ENCODE data around the gene ISM1.

ISM1 gene
- 0 to 3.1 (median 0.80) reads per million in 18 experiments for total RNA-seq

DNA sequence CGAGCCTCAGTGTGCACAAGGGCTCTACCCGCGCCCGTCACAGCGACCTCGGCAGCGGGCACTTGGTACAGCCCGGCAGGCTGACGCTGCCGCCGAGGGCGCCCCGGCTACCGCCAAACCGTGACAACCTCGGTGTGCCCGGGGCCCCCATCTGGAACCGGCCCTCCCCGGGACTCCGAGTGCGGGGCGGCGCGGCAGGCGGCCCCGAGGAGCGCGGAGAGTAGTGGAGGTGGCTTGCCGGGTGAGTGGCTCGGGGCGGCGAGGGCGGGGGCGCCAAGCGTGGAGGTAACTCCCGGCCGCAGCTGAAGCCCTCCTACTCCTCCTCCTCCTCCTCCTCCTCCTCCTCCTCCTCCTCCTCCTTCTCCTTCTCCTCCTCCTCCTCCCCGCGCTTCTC is at the start of gene ISM1:
Gene ISM1, plus strand, starts transcription at position 371 of the 394 bp plus-strand sequence. CDS start 503 bp downstream, outside the sequence.
- no peak for DNase-seq

DNA sequence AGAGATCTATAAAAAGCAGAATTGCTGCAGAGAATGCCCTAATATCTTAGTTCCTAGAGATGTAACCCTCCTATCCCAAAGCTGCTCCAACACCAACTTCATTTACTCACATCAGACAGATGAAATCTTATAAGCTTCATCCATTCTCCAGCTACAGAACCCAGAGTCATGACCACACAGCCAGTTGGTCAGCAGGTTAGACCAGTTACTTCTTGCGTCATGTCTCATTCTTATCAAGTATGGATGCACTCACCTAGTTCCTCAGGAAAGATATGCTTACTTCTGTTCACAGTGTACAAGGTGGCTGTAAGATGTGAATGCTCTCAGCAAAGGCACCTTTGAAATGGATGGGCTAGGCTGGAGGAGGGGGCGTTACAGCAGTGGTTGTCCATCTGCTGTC is 47.9 kb upstream of the ISM1 start:
- DNase-seq: no peak

DNA sequence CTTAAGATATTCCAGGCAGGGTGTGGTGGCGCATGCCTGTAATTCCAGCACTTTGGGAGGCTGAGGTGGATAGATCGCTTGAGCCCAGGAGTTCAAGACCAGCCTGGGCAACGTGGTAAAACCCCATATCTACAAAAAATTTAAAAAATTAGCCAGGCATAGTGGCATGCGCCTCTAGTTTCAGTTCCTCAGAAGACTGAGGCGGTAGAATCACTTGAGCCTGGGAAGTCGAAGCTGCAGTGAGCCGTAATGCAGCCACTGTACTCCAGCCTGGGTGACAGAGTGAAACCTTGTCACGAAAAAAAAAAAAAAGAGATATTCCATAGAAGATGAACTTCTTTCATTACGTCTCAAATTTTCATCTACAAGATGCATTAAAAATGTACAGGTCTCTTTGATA is 46.7 kb upstream of the ISM1 start:
- DNase-seq: no peak

DNA sequence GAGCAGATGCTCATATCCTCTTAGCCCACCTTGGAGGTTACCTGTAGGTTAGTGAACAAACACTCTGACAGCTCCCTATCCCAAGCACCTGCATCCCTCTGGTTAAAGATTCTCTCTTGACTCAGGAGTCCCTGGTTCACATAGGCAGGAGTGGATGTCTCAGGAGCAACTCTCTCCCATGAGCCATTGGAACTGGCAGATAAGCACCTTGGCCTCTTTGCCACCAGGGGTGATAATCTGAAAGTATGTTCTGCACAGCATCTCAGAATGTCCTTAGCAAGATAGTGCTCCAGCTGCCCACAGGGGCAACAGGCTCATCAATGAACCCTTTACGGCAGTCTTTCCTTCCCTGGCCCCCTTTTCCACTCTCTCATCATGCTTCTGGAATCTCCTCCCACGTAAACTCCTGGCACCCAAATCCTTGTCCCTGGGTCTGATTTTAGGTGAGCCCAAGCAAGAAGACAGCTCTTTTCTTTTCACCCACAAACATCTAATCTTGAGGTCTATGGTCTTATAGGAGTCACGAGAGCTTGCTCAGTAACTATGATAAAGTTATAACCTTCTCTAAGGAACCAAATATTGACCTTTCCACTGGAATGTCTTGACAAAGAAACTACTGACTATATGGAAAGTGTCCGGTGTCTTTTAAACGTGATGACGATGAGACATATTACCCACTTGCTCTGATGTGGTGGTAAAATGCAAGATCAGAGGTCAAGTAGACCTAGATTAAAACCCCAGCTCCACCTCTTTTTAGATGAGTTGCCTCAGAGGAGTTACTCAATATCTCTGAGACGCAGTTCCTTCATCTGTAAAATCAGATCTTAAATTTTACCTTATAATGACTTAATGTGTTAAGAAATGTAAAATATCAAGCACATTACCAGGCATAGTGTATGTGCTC is 39.8 kb upstream of the ISM1 start:
- DNase-seq: no peak

DNA sequence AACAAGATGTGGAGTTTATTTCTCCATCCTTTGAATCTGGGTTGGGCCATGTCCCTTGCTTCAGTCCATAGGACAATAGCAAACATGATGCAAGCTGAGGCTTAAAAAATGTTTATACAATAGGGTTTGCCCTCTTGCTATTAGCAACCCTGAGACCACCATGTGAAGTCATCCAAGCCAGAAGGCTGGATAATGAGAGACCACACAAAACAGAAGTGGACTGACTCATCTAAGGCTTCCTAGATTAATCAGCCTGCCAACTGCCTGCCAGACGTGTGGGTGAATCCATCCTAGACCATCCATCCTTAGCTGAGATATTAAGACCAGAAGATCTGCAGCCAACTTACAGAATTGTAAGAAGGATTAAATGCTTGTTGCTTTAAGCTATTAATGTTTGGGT is 38.1 kb upstream of the ISM1 start:
- DNase-seq: no peak

DNA sequence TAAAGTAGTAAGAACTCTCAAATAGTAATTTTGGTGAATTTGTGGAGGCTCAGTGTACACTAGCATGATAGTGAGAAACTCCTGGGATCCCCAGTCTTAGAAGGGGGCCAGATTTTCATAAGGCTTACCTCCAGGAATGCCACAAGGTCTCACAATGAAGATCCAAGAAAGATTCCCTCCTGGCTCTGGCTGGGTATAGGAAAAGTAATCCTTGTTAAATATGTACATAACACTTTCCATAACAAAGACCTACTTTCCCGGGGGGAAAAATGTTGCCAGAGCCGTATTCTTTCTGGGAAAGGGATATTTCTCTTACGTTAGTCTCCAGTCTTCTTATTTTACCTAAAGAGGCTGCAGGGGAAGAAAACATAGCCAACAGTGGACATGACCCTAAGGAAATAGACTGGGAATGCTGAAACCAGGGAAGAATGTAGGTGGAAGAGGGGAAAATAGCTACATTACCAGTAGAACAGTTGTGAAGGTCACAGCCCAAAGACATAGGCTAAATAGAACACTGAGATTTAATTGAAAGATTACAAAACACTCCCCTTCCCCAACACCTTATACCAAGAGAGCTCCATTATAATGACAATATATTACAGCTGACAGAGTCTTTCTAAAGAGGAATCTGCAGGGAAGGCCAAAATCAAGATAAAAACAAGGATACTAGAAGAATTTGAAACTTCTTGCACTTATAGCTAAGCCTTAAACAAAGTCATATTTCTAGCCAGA is 34.9 kb upstream of the ISM1 start:
- no peak for DNase-seq

DNA sequence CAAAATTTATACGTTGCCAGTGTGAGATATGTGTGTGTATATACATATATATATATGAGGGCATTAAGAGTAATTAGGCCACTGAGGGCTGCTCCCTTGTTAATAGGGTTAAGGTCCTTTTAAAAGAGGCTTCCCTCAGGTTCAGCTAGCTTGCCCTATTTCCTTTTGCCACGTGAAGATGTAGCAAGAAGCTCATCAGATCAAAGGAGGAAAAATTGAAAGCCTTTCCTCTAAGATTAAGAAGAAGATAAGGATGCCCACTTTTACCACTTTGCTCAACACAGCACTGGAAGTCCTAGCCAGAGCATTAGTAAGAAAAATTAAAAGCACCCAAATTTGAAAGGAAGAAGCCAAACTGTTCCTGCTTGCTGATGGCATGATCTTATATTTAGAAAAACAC is 33.2 kb upstream of the ISM1 start:
- DNase-seq: no peak

DNA sequence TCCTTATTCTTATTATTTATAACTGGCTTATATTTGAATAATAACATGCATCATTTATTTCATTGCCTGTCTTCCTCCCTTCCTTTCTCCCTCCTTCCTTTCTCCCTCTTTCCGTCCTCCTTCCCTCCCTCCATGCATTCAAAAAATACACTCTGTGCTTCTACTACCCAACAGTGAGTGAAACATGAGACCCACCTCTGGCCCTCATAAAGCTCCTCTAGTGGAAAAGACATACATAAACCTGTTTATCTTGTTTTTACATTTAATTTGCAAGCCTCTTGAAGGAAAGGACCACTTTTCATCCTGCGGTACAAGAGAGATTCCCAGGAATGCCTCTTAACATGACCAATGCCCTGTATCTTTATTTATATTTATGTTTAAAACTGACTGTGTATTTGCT is 21.8 kb upstream of the ISM1 start:
- no peak for DNase-seq

DNA sequence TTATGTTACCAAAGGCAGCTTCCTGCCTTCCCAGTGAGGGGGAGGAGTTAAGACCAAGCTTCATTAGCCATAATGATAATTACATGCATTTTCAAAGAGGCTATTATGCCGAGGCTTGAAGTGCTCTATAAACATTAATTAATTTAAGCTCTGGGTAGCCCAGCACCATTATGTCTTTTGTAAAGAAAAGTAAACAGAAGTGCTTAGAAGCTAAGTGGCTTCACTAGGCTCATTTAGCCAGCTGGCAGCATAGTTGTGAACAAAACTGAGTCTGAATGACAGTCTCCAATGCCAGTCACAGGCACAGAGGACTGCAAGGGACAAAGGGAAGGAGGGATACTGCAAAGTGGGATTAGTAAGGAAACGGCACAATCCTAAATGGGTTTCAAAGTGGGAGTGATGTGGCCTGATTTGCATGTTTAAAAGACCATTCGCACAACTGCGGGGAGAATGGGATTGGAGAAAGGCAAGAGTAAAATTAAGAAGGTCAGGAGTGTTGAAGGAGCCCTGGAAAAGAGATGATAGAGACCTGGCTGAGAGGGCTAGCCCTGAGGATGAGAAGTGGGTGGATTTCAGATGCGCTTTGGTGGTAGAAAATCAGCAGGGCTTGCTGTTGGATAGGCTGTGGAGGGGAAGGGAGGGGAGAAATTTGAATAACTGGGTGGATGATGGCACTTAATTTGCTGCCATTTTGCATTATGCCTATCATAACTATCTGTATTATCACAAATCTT is 20.1 kb upstream of the ISM1 start:
- DNase-seq: no peak

DNA sequence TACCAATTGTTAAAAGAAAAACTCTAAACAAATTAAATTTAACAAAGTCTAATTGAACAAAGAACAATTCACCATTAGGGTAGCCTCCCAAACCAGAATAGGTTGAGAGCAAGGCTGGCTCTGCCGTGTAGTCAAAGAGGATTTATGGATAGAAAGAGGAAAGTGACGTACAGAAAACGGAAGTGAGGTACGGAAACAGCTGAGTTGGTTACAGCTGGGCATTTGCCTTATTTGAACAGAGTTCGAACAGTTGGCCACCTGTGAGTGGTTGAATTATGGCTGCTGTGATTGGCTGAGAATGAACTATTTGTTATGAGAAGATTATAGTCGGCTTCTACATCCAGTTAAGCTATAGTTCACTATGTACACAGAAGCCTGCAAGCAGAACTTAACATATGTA is 18.5 kb upstream of the ISM1 start:
- no peak for DNase-seq

DNA sequence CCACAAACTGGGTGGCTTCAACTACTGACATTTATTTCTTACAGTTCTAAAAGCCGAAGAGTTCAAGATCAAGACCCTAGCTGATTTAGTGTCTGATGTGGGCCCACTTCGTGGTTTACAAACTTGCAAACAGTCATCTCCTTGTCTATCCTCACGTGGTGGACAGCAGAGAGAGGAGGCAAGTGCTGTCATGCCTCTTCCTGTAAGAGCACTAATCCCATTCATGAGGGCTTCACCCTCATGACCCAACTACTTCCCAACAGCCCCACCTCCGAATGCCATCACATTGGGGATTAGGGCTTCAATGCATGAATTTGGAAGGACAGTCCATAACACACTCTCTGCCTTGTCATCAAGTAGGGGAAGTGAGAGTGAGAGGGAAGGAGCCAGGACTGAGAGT is 15.6 kb upstream of the ISM1 start:
- DNase-seq: no peak

DNA sequence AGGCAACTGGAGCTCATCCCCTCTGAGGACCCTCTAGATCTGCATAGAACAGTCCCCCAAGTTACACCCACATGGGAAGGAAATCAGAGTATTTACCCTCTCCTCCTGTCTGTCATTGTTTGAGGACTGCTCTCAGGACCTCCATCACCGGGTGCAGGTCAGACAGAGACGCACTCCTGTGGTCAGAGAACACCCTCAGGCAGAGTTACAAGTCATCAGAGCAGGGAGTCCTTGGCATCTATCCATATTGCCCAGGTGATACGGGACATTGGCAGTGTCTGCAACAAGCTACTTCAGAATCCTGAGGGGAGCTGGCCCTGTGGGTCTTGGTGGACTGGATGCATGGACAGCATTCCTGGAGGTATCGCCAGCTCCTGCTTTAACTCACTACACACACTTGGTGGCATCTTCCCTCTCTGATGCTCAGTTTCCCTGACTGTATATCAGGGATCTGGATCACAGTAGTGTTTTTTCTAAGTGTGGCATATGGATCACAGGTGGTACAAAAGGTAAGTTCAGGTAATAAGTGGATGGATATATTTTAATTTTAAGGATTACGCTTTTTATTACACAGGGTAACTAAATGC is 15.1 kb upstream of the ISM1 start:
- no peak for DNase-seq

DNA sequence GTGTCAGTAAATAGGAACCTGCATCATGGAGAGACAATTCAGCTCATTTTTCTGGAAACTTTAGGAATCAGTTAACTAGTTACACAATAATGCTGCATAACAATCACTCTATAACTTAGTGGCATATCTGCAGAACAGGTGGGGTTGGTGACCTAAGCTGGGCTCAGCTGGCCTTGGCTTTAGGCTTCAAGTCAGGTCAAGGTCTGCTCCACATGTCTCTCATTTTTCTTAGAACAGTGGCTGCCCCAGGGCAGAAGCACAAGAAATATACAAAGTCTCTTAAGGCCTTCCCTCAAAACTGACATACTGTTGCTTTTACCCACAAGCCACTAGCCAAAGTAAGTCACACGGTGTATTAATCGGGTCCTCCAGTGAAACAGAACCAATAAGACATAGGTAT is 14.1 kb upstream of the ISM1 start:
- no peak for DNase-seq

DNA sequence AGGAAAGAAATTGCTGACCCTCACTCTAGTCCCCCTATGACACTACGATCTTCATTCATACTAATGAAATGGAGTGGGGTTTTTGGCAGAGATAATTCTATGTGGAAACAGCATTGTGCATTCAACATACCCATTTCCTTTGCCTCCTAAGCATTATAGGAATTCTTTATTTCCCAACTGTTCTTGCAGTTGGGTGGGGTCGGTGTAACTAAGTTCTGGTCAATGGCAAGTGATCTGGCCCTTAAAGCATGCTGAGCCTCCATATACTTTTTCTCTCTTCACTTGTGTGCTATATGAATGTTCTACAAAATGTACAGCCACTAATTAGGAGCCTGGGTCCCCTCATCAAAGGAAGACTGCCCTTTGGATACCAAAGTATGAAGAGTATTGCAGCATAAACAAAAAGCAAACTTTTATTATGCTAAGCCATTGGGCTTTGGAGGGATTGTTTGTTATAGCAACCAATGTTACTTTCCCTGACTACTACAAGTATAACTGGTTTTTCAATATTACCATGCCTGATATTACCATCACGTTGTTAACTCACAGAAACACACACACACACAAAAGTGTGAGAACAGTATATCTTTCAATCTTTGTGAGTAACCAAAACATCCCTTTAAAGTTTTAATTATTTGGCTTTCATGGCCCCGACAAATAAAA is 9.0 kb upstream of the ISM1 start:
- DNase-seq: no peak

DNA sequence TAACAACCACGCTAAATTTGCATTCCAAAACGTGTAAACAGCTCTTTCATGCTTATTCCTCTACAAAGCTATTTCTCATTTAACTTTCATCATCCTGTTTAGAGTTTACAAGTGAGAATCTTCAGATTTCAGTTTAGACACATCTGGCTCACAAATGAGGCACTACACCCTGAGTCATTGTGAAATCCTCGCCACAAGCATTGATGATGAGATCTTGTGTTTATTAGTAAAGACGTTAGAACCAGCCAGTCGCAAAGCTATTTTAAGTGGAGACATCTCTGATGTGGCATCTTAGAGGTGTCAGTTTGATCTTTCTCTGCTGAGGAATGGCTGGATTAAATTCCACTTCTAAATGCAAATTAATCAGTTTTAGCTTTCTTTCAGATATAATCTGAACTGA is 8.3 kb upstream of the ISM1 start:
- DNase-seq: no peak

DNA sequence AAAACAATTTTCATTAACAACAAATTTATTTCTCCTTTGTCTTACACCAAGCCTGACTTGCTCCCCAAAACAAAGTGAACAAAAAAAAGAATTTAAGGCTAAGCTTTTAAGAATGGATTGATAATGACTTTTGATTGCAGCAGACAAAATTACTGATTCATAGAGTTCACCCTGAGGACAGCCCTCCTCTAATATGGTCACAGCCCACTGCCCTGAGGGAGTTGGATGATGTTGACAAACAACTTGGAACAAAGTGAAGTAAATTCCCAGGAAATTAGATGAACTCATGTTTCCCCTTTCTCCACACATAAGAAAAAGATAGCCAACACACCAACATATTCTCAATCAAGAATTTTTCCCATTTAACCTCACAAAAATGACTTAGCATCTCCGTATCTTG is 7.7 kb upstream of the ISM1 start:
- no peak for DNase-seq

DNA sequence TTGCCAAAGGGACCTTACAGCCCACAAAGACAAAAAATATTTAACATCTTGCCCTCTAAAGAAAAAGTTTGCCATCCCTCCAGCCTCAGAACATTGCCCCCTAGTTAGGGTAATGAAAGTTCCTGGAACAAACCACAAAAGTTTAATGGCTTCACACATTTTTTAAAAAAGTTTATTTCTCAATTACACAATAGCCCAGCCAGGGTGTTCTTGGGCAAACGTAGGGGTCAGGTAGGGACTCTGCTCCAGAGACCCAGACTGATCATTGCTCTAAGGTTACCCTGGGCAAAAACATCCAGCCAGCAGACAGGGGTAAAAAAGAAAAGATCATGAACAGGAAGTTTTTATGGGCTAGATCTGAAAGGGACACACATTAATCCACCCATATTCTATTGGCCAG is 4.5 kb upstream of the ISM1 start:
- DNase-seq: no peak

DNA sequence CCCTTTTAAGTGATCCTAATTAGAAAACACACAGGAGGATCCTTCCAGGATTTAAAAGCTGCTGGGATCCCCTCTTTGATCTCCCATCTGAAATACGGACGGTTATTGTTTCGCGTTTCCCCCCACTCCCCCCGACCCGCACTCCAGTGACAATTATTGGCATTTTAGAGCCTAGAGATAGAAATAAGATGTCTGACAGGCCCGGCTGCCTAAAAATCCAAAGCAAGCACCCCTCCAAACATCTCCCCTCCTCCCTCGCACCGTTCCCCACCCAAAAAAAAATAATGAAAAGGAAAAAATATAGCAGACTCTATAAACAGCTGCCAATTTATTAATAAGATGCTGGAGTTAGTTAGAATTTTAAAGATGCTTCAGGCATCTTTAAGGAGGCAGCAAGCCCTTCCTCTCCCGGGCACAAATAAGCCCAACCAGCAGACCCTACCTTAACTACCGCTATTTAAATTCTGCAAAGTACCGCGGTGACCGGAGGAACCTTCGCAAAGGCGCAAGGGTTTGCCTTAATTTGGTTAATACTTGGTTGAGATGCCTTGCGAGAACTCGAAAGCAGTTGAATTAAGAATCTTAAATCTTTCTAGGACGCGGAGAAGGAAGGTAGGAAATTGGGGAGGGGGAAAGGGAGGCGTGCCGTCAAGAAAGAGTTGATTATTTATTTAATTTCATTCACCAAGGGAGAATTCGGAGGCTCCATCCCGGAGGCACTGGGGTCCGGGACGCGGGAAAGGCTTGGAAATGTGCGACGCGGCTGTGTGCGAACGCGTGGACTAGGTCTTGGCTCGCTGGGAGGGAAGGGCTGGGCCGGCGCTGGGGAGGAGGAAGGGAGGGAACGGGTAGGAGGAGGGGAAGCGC is 1.5 kb upstream of the ISM1 start:
- DNase-seq: no peak

DNA sequence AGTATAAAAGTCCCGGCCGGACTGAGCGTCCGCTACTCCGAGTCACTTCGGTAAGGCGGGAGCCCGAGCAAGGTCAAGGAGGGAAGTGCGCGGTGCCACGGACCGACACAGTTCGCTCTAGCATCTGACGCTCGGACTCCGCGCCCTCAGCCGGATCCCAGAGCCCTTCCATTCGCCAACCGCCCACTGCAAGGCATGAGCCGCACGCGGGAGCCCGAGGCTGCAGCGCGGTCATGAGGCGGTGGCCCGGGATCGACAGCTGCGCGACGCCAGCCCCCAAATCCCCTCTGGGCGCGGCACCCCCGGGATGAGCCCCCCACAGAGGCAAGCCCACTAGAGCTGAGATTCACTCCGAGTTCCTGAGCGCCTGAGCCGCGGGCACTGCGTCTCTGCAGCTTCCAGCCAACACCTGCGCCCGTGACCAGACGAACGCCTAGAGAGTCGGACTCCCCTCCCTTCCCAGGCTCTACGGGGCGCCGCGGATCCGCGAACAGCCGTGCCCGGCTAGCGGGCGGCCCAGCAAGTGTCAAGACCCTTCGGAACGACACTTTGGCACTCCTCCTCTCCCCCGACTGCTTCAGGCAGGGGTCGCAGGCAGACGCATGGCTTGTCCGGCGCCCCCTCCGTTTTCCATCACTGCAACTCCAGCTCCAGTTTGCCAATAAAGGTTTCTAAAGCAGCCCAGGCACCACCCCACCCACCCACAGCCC is 725 bp upstream of the ISM1 start:
- DNase-seq: peak in 1 of 2 donors; percentile 40

DNA sequence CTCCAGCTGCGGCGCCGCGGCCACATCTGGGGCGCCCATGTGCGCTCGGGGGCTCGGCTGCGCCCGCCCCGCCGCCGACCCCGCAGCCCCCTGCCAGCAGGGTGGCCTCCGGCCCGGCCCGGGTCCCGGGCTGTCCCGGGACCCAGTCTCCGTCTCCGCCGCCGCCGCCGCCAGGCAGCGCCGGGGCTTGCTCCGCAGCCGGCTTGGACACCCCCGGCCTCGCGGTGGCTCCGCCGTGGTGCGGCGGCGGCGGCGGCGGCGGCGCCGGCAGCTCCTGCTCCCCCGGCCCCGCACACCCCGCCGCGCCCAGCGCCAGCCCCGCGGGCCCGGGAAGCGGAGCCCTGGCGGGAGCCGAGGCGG is 219 bp downstream of the ISM1 start:
- DNase-seq: no peak
